Endothelial cell of umbilical vein (primary cell): ENCODE data around the gene CIBAR2. TPM values are rescaled to one million over a fixed set of nuclear protein-coding genes. Genes with fewer than 3 reads are reported as not detected.

Experiments
- BruUV-seq: library from RNA; stranded (reverse); fragments of 400-500 nt; replicated peaks from 2 replicates; lab custom pipeline; 2021; lab: Mats Ljungman, UMichigan
- CTCF ChIA-PET: fragments of 300-600, 350-600 bp; sonication (Branson Sonifier 250); formaldehyde crosslinking; loops from one replicate; lab custom pipeline; 2021; ENCODE audit warnings: antibody characterized with exemption, inconsistent platforms; lab: Charles Lee
- POLR2A ChIA-PET: fragments of 300-600, 350-600 bp; sonication (Branson Sonifier 250); formaldehyde crosslinking; loops from one replicate; lab custom pipeline; 2021; ENCODE audit warnings: antibody characterized with exemption, inconsistent platforms; lab: Charles Lee
- DNase-seq: peaks from one replicate; pipeline ENCODE4 v3.0.0-alpha.2; 2011; ENCODE audit warnings: low read depth, low spot score
- FAIRE-seq: peaks from 2 replicates; lab custom pipeline; 2011; peaks lifted over from hg19 to GRCh38; lab: Jason Lieb, UNC
- H2AFZ ChIP-seq: 2 replicates; pipeline ENCODE4 v1.6.0; 2012; ENCODE audit warnings: low read depth, low read length, control low read depth, inconsistent platforms
- H3K27ac ChIP-seq: 2 replicates; pipeline ENCODE4 v1.5.1; 2011; ENCODE audit warnings: low read depth, mild to moderate bottlenecking, control low read depth, low read length, moderate library complexity; ENCODE audit not compliant: insufficient read depth
- H3K27me3 ChIP-seq, 2 experiments: 2 replicates each; pipeline versions ENCODE4 v1.6.0 to v1.6.1; 2011; ENCODE audit warnings: low read length in 2 of 2, mixed read lengths in 1 of 2; ENCODE audit not compliant: control insufficient read depth in 2 of 2, insufficient read depth in 2 of 2
- H3K36me3 ChIP-seq, 2 experiments: 2 replicates in 1 of 2; 3 replicates in 1 of 2; pipeline ENCODE4 v1.5.1; 2011; ENCODE audit warnings: low read length in 2 of 2, mild to moderate bottlenecking in 1 of 2, moderate library complexity in 1 of 2; ENCODE audit not compliant: control insufficient read depth in 2 of 2, insufficient read depth in 2 of 2; ENCODE audit errors: extremely low read depth in 1 of 2
- H3K4me1 ChIP-seq: 3 replicates; pipeline ENCODE4 v1.5.1; 2011; ENCODE audit warnings: mild to moderate bottlenecking, low read length; ENCODE audit not compliant: control insufficient read depth, insufficient read depth; ENCODE audit errors: extremely low read depth
- H3K4me2 ChIP-seq: 2 replicates; pipeline ENCODE4 v1.6.1; 2011; ENCODE audit warnings: low read length, control low read depth, mixed read lengths; ENCODE audit not compliant: insufficient read depth
- H3K4me3 ChIP-seq, 3 experiments: fragments of 200-600 bp in 1 of 3; sonication (generic), shearing (Covaris generic) in 1 of 3; replicated peaks in 1 of 3; 2 replicates each; pipeline ENCODE4 v1.5.1; 2011 to 2016; ENCODE audit warnings: control low read depth in 3 of 3, low read length in 3 of 3, mild to moderate bottlenecking in 2 of 3, inconsistent platforms in 1 of 3, low read depth in 1 of 3, moderate library complexity in 1 of 3; ENCODE audit not compliant: insufficient read depth in 1 of 3
- H3K79me2 ChIP-seq: 2 replicates; pipeline ENCODE4 v1.6.0; 2012; ENCODE audit warnings: low read length, inconsistent platforms; ENCODE audit not compliant: control insufficient read depth, insufficient read depth
- H3K9ac ChIP-seq: replicated peaks from 2 replicates; pipeline ENCODE3; 2011; ENCODE audit warnings: low read length, control low read depth; ENCODE audit not compliant: insufficient read depth; ENCODE audit errors: extremely low read depth
- H3K9me1 ChIP-seq: replicated peaks from 3 replicates; pipeline ENCODE4 v1.6.0; 2011; ENCODE audit warnings: mild to moderate bottlenecking, low read length; ENCODE audit not compliant: control insufficient read depth, insufficient read depth; ENCODE audit errors: extremely low read depth
- H3K9me3 ChIP-seq: replicated peaks from 2 replicates; pipeline ENCODE4 v1.5.1; 2012; ENCODE audit warnings: low read length, inconsistent platforms; ENCODE audit not compliant: control insufficient read depth, insufficient read depth
- H4K20me1 ChIP-seq: replicated peaks from 2 replicates; pipeline ENCODE3; 2011; ENCODE audit warnings: mild to moderate bottlenecking, low read length; ENCODE audit not compliant: control insufficient read depth, insufficient read depth; ENCODE audit errors: extremely low read depth
- EZH2 ChIP-seq: IDR thresholded peaks from 2 replicates; pipeline ENCODE4 v1.6.1; 2012; ENCODE audit warnings: borderline replicate concordance, low read depth, mild to moderate bottlenecking, moderate library complexity, low read length, inconsistent platforms; ENCODE audit not compliant: severe bottlenecking
- FOS ChIP-seq: IDR thresholded peaks from 2 replicates; pipeline ENCODE4 v1.6.1; 2011; ENCODE audit warnings: mild to moderate bottlenecking, low read length, moderate library complexity, borderline replicate concordance; ENCODE audit not compliant: insufficient read depth
- GATA2 ChIP-seq: IDR thresholded peaks from 2 replicates; pipeline ENCODE4 v1.7.0; 2011; ENCODE audit warnings: low read depth, mild to moderate bottlenecking, moderate library complexity, mixed read lengths, low read length; ENCODE audit not compliant: insufficient read length, insufficient read depth
- MAX ChIP-seq: IDR thresholded peaks from 2 replicates; pipeline ENCODE4 v1.6.1; 2011; ENCODE audit not compliant: insufficient read depth, insufficient read length
- dilution Hi-C: fragments of 300-500 bp; cut with MboI; formaldehyde crosslinking; loops from one replicate; pipeline ENCODE4 v1.15.0; 2019; ENCODE audit warnings: low sequenced_read_pairs; ENCODE audit not compliant: extremely low pct_ligation_motif_present
- intact Hi-C: fragments of 100-400 bp; cut with micrococcal nuclease; formaldehyde crosslinking; loops from one replicate; pipeline ENCODE4 v1.10.0; 2022
- polyA plus RNA-seq, 4 experiments: library from polyadenylated mRNA; depleted of rRNA in 3 of 4; stranded (reverse) in 3 of 4; unstranded in 1 of 4; fragments of >200 nt; gene quantifications; 2 replicates each; pipeline versions ENCODE4 v1.2.1 to v1.2.3, GENCODE V29; 2011 to 2012; ENCODE audit warnings: missing spikeins in 1 of 4
- total RNA-seq: library from RNA; stranded (reverse); gene quantifications from 2 replicates; pipeline ENCODE4 v1.2.3, GENCODE V29; 2021

The CIBAR2 gene
- total and polyA plus RNA-seq, 2 donors (not counting 3 experiments of a cell fraction or from before 2014, with no cell fraction given) = 0.07 TPM; not detected in 1

GRCh38 chr16:85138073-85138824 lies 26.0 kb upstream of the CIBAR2 start:
- Histone ChIP-seq H3K4me1 (peaks cover 29% of the 10 kb centered on the region), H3K9ac (no peak overlapping the region), H3K9me3 (no peaks in the 10 kb centered on the region), H3K36me3 (no peaks in the 10 kb centered on the region), H3K79me2 (no peaks in the 10 kb centered on the region), H3K4me2 (no peak overlapping the region), H3K27ac (no peak overlapping the region), H3K27me3 (no peaks in the 10 kb centered on the region), H3K9me1 (no peaks in the 10 kb centered on the region), H3K4me3 (no peak overlapping the region), H4K20me1 (no peaks in the 10 kb centered on the region), H2AFZ (peak overlapping the region; percentile 83)
- no TSS peak for BruUV-seq
- CTCF ChIA-PET = interaction anchor here (1.7 to 2.4 kb wide), 2 partner anchors 23 to 34 kb away, joined by 7 to 9 read pairs; no protein-coding TSS in a partner anchor
- FAIRE-seq (no peak), DNase-seq (no peak)
- dilution Hi-C loops (no loop called here), intact Hi-C loops (no loop called here)
- POLR2A ChIA-PET = no interaction called here
- no peak for TF ChIP-seq MAX
- no peak for TF ChIP-seq GATA2
- TF ChIP-seq EZH2 = no peak
- no peak for TF ChIP-seq FOS
